Lung microvascular endothelial cell (primary cell): ENCODE results near the gene KMT2D. TPM values are rescaled to one million over a fixed set of nuclear protein-coding genes. Genes with fewer than 3 reads are reported as not detected.

Experiments used
- DNase-seq, 2 donors: peaks; one replicate each; pipeline versions ENCODE4 v3.0.0 to v3.0.0-alpha.2; 2010; ENCODE audit warnings: low read depth in 2 of 2
- total RNA-seq: library from RNA; depleted of rRNA; stranded (reverse); fragments of >200 nt; gene quantifications from 2 replicates; pipeline ENCODE4 v1.2.1, GENCODE V29; 2014

The KMT2D gene
- total RNA-seq, 1 donor from 2014 or later: 30.2 TPM

GRCh38 chr12:49054524-49054923 is 6.1 kb downstream of the KMT2D start:
- DNase-seq: no peak

GRCh38 chr12:49054096-49054495 is 6.5 kb downstream of the KMT2D start:
- no peak for DNase-seq

GRCh38 chr12:49052451-49053208 is 8.0 kb downstream of the KMT2D start:
- no peak for DNase-seq

GRCh38 chr12:49051777-49052438 is 8.7 kb downstream of the KMT2D start:
- no peak for DNase-seq

- no peak for DNase-seq
These were observed 9.2 kb downstream of the KMT2D start for GRCh38 chr12:49051373-49051764.

GRCh38 chr12:49050507-49051372 is 9.9 kb downstream of the KMT2D start:
- DNase-seq: no peak

- peak; percentile 44 to 84 for DNase-seq
These were observed 10.9 kb downstream of the KMT2D start for GRCh38 chr12:49049566-49050224.

GRCh38 chr12:49048953-49049352 is 11.6 kb downstream of the KMT2D start:
- no peak for DNase-seq

GRCh38 chr12:49046129-49046895 is 14.3 kb downstream of the KMT2D start:
- no peak for DNase-seq

- DNase-seq: no peak
These were observed 15.9 kb downstream of the KMT2D start for GRCh38 chr12:49044660-49045059.

- peak; percentile 72 to 73 for DNase-seq
These were observed 16.7 kb downstream of the KMT2D start for GRCh38 chr12:49043856-49044258.

- DNase-seq: no peak
These were observed 17.4 kb downstream of the KMT2D start for GRCh38 chr12:49043241-49043640.

- DNase-seq: no peak
These were observed 18.6 kb downstream of the KMT2D start for GRCh38 chr12:49041881-49042484.

- DNase-seq: no peak
These were observed 19.3 kb downstream of the KMT2D start for GRCh38 chr12:49041036-49041880.

- DNase-seq: no peak
These were observed 20.2 kb downstream of the KMT2D start for GRCh38 chr12:49040364-49040855.

GRCh38 chr12:49039421-49040363 is 20.9 kb downstream of the KMT2D start:
- no peak for DNase-seq

- no peak for DNase-seq
These were observed 22.2 kb downstream of the KMT2D start for GRCh38 chr12:49038291-49038955.

- DNase-seq: no peak
These were observed 22.7 kb downstream of the KMT2D start for GRCh38 chr12:49037947-49038237.
